IPS DF 6.9 (cell line): Measurements from ENCODE around the gene PRR11.

Experiments used
- DNase-seq: peaks from one replicate; pipeline ENCODE4 v3.0.0-alpha.2; 2013; ENCODE audit warnings: low read depth, low spot score
- H3K27ac ChIP-seq: one replicate; pipeline ENCODE4 v1.5.1; 2013; ENCODE audit warnings: low read length, control low read depth
- H3K27me3 ChIP-seq: 2 replicates; pipeline ENCODE4 v1.6.1; 2013; ENCODE audit warnings: mild to moderate bottlenecking, low read length; ENCODE audit not compliant: control insufficient read depth, insufficient read depth
- H3K36me3 ChIP-seq: 2 replicates; pipeline ENCODE4 v1.6.1; 2013; ENCODE audit warnings: low read length; ENCODE audit not compliant: control insufficient read depth, insufficient read depth
- H3K4me1 ChIP-seq: 2 replicates; pipeline ENCODE4 v1.6.1; 2013; ENCODE audit warnings: low read length; ENCODE audit not compliant: control insufficient read depth, insufficient read depth
- H3K4me3 ChIP-seq: 2 replicates; pipeline ENCODE4 v1.5.1; 2013; ENCODE audit warnings: mild to moderate bottlenecking, low read length
- H3K9me3 ChIP-seq: 2 replicates; pipeline ENCODE4 v1.6.1; 2013; ENCODE audit warnings: low read length, inconsistent platforms; ENCODE audit not compliant: control insufficient read depth, insufficient read depth
- WGBS: extraction: QIAGEN DNeasy Blood & Tissue Kit; methylation state at CpG from one replicate; pipeline ENCODE4 v1.1.7; 2013; ENCODE audit warnings: mixed read lengths, missing lambda C conversion rate; ENCODE audit not compliant: insufficient read length, insufficient coverage; 5-methylcytosine and 5-hydroxymethylcytosine counted together

PRR11 gene

GRCh38 chr17:59151591-59151990 is 4.0 kb upstream of the PRR11 start:
- Histone ChIP-seq H3K4me3 (no peak overlapping the region), H3K36me3 (no peaks in the 10 kb centered on the region), H3K4me1 (no peaks in the 10 kb centered on the region), H3K9me3 (no peaks in the 10 kb centered on the region), H3K27ac (no peak overlapping the region), H3K27me3 (no peaks in the 10 kb centered on the region)
- no CpG with 5 or more reads among the region's 1 CpG for WGBS
- no peak for DNase-seq

GRCh38 chr17:59152925-59153324 is 2.6 kb upstream of the PRR11 start:
- H3K27me3 ChIP-seq: no peaks in the 10 kb centered on the region
- WGBS: no CpG with 5 or more reads among the region's 1 CpG
- H3K4me3 ChIP-seq: no peak overlapping the region
- H3K36me3 ChIP-seq: no peaks in the 10 kb centered on the region
- DNase-seq: no peak
- H3K4me1 ChIP-seq: no peaks in the 10 kb centered on the region
- no peak overlapping the region for H3K27ac ChIP-seq
- H3K9me3 ChIP-seq: no peaks in the 10 kb centered on the region

- no CpG with 5 or more reads among the region's 25 CpGs for WGBS
- no peaks in the 10 kb centered on the region for H3K4me1 ChIP-seq
Observed at GRCh38 chr17:59154292-59154720, 1.2 kb upstream of the PRR11 start.

GRCh38 chr17:59154721-59155438 is 666 bp upstream of the PRR11 start, which contains the start of gene SKA2:
Gene SKA2 (minus strand): TSS chr17:59155186. CDS start chr17:59155163, 23 bp downstream.
- H3K27ac ChIP-seq: no peak within 1 kb of the TSS
- no CpG with 5 or more reads among the region's 39 CpGs for WGBS
- H3K4me1 ChIP-seq: no peaks in the 10 kb centered on the region
- H3K9me3 ChIP-seq: no peaks in the 10 kb centered on the region
- H3K27me3 ChIP-seq: no peaks in the 10 kb centered on the region
- no peaks in the 10 kb centered on the region for H3K36me3 ChIP-seq
- H3K4me3 ChIP-seq: peak within 1 kb of the TSS; percentile 89
- peak; percentile 98 for DNase-seq

More at GRCh38 chr17:59154292-59154720, 1.2 kb upstream of the PRR11 start:
- no peaks in the 10 kb centered on the region for H3K27me3 ChIP-seq
- no peaks in the 10 kb centered on the region for H3K9me3 ChIP-seq
- DNase-seq: no peak
- no peaks in the 10 kb centered on the region for H3K36me3 ChIP-seq
- peak overlapping the region; percentile 85 for H3K4me3 ChIP-seq
- H3K27ac ChIP-seq: no peak overlapping the region

- Histone ChIP-seq H3K9me3 (no peaks in the 10 kb centered on the region), H3K4me1 (no peaks in the 10 kb centered on the region), H3K36me3 (no peaks in the 10 kb centered on the region), H3K27ac (no peak overlapping the region), H3K27me3 (no peaks in the 10 kb centered on the region), H3K4me3 (no peak overlapping the region)
- WGBS: no CpG with 5 or more reads among the region's 9 CpGs
- no peak for DNase-seq
Observed at GRCh38 chr17:59160157-59161025, 4.8 kb downstream of the PRR11 start.

- no CpG with 5 or more reads among the region's 2 CpGs for WGBS
- no peak overlapping the region for H3K4me3 ChIP-seq
- H3K27me3 ChIP-seq: no peaks in the 10 kb centered on the region
- no peak overlapping the region for H3K27ac ChIP-seq
- no peak for DNase-seq
- peaks cover 2% of the 10 kb centered on the region; the same call in 1 of the 2 replicates for H3K4me1 ChIP-seq
- H3K9me3 ChIP-seq: no peaks in the 10 kb centered on the region
- H3K36me3 ChIP-seq: no peaks in the 10 kb centered on the region
Observed at GRCh38 chr17:59161477-59161876, 5.9 kb downstream of the PRR11 start.

GRCh38 chr17:59165933-59166342 is 10.4 kb downstream of the PRR11 start:
- Histone ChIP-seq H3K4me3 (no peak overlapping the region), H3K4me1 (peaks cover 2% of the 10 kb centered on the region; the same call in 1 of the 2 replicates), H3K27me3 (no peaks in the 10 kb centered on the region), H3K27ac (no peak overlapping the region), H3K36me3 (no peaks in the 10 kb centered on the region; the same call in 1 of the 2 replicates), H3K9me3 (no peaks in the 10 kb centered on the region)
- no CpG with 5 or more reads among the region's 2 CpGs for WGBS
- DNase-seq: peak; percentile 37

- Histone ChIP-seq H3K27me3 (no peaks in the 10 kb centered on the region), H3K4me1 (peaks cover 2% of the 10 kb centered on the region; the same call in 1 of the 2 replicates), H3K9me3 (no peaks in the 10 kb centered on the region), H3K27ac (no peak overlapping the region), H3K4me3 (no peak overlapping the region), H3K36me3 (peaks cover 4% of the 10 kb centered on the region; the same call in 1 of the 2 replicates)
- WGBS: no CpG with 5 or more reads among the region's 2 CpGs
- no peak for DNase-seq
Observed at GRCh38 chr17:59167571-59168001, 12.0 kb downstream of the PRR11 start.

- WGBS: no CpG with 5 or more reads among the region's 33 CpGs
- peaks cover 11% of the 10 kb centered on the region; the same call in 1 of the 2 replicates for H3K36me3 ChIP-seq
Observed at GRCh38 chr17:59172436-59173004, 17.0 kb downstream of the PRR11 start.

GRCh38 chr17:59174671-59175070 is 19.1 kb downstream of the PRR11 start:
- Histone ChIP-seq H3K27ac (no peak overlapping the region), H3K27me3 (no peaks in the 10 kb centered on the region), H3K4me3 (no peak overlapping the region), H3K36me3 (peaks cover 11% of the 10 kb centered on the region; the same call in 1 of the 2 replicates), H3K9me3 (no peaks in the 10 kb centered on the region), H3K4me1 (no peaks in the 10 kb centered on the region)
- no CpG with 5 or more reads among the region's 11 CpGs for WGBS
- no peak for DNase-seq

More at GRCh38 chr17:59172436-59173004, 17.0 kb downstream of the PRR11 start:
- Histone ChIP-seq H3K27ac (no peak overlapping the region), H3K4me3 (no peak overlapping the region), H3K4me1 (no peaks in the 10 kb centered on the region), H3K9me3 (no peaks in the 10 kb centered on the region), H3K27me3 (no peaks in the 10 kb centered on the region)
- no peak for DNase-seq
